GM21526 (cell line): ENCODE results near the gene FGG.

Experiments
- ATAC-seq: cut with Tn5 transposase; IDR thresholded peaks from one replicate; pipeline ENCODE4 v1.9.1; 2021; ENCODE audit warnings: moderate library complexity; ENCODE audit not compliant: unreplicated experiment, low FRiP score

FGG gene

DNA sequence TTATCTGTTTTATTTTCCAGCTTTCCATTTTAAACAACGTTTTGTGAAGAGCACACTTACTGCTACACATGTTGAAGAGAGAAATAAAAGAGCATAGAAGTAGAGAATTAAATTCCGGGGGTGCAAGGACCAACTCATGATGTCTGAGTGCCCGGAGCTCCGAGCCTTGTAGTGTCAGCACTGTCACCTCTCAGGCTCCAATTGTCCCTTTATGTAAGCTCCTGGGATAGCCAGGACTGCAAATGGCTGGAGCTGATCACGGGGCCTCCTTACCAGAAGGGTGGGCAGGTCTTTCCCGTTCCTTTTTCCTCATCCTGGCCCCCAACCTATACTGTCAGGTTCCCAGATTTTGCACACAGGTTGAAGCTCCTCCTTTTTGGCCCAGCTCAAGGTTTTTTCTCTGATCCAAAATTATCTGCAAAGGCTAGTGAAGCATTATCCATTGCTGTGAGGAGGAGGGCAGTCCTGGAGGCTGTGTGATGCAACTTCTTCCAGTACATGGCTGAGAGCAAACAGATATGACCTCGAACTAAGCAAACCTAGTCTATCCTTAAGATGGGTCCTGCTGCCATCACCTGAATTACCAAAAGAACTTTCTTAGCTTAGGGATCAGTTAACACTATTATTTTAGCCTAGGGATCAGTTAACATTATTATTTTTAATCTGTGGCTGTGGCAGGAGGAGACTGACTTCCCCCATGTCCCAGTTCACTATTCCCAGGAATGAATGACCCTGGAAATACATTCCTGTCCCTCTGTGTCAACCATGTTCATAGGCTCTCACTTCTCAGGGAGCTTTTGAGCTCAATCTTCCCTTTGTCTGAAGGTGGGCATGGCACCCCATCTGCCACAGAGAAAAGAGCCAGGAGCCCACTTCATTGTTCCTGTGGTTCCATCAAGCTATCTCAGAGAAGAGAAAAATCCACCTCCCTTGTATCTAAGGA, at the start of gene FGG:
Gene FGG (minus strand): TSS at position 185 of the 943 bp plus-strand sequence. CDS start 47 bp downstream, at position 138.
- ATAC-seq: no peak

DNA sequence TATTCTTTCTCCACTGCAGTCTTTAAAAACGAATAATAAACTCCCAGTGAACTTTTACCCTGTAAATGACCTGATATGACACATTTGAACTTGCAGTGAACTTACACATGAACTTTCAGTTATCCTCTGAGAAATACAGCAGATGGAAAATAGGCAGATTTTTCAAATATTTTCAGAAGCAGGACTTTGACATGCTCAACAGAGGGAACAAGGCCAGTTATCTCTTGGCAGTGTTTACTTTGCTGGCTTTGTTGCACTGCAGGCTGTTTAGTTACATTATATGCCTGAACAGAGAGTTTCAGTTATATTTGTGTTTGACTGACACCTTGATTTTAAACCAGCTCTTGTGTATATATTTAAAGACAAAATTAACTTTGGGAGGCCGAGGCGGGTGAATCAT, 47.6 kb upstream of the FGG start:
- no peak for ATAC-seq

DNA sequence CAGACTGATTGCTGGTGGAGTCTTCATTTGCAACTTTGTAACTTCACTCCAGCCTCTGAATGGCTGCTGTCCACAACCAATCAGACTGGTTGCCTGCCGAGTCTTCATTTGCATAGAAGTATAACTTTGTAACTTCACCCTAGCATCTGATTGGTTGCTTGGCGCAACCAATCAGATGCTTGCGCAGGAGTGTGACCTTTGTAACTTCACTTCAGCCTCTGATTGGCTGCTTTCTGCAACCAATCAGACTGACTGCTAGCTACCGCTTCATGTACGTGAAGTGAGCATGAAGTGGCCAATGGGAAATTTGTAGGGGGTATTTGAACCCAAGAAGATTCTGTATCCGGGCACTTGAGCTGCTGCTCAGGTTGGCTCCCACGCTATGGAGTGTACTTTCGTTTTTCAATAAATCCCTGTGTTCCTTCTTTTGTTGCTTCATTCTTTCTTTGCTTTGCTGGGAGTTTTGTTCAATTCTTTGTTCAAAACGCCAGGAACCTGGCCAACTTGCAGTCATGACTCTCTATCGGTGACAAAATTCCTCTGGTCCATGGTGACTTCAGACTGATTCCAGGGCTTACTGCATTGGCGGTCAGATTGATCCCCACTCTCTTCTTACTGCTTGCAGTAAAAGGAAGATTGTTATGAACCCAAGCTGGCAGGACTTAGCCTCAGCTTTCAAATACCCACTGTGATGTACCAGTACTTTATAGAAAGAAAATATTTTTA, 46.4 kb upstream of the FGG start:
- no peak for ATAC-seq

DNA sequence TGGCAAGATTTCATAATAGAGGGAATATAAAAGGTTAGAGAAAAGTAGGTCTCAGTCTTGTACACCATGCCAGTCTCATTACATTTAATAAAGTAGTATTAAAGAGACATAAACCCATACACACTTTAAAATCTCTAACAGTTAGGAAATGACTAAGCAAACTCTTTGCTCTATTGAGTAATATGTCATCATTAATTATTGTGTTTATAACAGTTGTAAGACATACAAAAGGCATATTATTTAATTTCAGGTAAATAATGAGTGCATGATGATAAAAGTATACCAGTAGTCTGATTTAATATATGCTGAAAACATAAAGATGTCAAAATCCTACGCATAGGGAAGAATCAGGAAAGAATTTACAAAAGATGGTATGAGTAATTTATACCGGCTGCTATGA, 31.0 kb upstream of the FGG start:
- no peak for ATAC-seq

DNA sequence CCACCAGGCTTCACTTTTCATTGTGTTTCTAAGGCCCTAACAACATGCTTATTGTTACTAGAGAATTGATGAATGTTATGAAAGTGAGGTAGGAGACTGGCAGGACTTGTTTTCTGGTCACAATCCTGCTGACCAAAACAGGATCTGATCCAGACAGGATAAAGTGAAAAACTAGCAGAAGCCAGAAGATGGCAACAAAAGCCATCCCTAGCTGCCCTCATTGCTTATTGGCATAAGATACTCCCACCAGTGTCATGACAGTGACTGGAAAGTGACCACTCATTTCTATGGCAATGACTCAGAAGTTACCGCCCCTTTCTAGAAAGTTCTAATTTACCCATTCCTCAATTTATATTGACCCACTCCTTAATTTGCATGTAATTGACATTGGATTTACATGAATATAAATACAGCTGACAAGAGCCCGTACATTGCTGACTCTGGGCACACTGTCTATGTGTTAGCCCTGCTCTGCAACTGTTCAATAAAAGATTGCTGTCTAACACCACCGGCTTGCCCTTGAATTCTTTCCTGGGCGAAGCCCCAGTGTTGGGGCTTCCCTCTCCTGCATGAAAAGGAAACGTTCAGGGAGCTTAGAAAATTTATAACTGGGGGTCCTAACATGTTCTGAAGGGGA, 30.0 kb upstream of the FGG start:
- no peak for ATAC-seq

DNA sequence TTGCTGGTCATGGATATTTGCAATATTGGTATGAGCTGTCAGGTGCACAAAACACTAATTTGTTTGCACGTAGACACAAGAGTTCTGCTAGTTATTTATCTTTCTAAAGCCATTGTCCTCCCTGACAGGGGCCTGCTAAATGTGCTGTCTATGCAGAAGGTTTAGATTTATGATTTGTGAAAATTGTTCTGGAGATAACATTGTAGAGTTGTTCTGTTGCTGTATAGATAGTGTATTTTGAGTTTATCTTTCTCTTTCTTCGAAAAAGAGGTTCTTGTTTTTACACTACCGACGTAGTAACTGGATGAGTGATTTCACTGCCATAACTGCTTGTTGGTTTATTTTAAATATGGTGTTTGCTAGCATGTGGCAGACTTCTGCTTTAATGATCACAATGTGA, 28.5 kb upstream of the FGG start:
- no peak for ATAC-seq

DNA sequence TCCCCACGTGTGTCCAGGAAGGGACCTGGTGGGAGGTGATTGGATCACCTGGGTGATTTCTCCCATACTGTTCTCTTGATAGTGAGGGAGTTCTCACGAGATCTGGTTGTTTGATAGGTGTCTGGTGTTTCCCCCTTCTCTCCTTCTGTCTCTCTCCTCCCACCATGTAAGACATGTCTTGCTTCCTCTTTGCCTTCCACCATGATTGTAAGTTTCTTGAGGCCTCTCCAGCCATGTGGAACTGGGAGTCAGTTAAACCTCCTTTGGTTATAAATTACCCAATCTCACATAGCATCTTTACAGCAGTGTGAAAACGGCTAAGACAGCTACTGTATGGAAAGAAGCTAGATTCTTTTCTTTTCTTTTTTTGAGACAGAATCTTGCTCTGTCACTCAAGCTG, 21.6 kb upstream of the FGG start:
- no peak for ATAC-seq

DNA sequence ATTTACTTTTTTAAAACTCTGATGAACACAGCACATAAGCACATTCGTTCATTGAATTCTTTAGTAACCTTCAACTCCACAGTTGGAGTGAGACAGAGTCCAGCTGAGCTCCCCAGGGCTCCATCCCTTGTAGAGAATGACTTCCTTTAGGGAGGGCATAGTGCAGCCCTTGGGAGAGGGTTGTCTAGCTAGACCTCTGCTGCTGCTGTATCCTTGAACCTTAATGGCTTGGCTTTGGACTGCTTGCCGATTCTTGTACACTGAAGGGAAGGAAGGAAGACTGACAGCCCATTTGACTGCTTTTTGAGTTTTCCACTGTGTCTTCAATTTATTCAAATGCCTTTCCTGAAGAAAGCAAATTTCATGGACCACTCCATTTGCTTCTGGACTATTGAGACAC, 19.4 kb upstream of the FGG start:
- no peak for ATAC-seq

DNA sequence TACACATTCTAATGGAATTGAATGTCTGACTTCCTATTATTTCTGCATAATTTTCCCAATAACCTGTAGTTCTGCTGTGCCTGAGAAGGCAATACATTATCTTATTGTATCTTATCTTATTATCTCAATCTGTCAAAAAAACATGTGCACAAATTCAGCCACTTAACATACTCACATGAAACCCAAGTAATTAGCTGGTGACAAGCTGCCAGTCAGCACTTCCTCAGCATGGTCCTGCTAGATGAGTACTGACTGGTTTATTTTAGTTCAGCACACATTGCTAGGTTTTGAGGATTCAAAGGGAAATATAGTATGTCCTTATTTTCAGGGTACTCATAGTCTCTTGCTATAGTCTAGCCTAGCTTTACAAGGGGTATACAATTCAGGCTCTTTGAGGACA, 17.9 kb upstream of the FGG start:
- no peak for ATAC-seq

DNA sequence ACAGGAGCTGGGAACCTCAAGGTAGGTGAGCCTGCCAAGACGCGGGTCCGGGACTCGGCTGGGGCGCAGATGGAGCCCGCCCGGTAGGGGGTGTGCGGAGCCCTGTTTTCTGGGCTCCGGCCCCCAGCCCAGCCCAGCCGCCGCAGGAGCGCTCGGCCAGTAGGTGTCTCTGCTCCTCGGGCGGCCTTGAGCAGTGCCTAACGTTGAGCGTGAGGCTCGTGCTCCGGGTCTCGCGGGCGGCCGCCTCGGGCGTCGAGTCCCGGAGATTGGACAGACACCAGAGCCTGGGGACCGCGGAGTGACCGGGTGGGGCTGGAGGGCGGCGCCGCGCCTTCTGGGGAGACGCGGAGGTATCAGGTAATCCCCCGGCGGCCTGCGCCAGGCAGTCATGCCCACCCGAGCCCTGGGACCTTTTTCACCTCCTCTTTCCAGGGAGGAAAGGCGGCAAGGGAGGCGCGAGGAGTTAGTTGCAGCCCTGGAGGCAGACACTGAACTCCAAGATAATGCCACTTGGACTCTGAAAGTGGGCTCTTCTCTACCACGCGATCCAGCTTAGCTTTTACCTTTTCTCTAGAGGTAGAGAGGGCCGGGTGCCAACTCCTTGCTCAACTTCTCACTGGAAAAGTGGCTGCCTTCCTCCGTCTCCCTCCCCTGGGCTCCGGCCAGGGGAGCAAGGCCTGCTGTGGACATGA, 14.5 kb upstream of the FGG start:
- peak; percentile 89 for ATAC-seq

DNA sequence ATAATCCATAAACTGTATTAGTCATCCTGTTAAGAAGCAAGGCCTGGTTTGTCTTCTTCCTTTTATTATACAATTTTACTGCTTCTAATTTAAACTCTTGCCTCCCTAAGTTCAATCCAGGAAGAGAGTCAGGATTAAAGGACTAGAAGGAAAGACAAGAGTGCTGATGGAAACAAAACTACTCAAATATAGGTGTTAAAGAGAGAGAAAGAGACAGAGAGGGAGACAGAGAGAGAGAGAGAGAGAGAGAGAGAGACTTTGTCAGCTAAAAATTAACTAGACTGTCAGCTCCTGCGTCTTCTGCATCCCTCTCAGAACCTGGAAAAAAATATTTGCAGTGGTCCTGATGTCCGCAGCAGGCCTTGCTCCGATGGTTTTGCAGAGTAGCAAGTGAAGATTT, 13.5 kb upstream of the FGG start:
- no peak for ATAC-seq

DNA sequence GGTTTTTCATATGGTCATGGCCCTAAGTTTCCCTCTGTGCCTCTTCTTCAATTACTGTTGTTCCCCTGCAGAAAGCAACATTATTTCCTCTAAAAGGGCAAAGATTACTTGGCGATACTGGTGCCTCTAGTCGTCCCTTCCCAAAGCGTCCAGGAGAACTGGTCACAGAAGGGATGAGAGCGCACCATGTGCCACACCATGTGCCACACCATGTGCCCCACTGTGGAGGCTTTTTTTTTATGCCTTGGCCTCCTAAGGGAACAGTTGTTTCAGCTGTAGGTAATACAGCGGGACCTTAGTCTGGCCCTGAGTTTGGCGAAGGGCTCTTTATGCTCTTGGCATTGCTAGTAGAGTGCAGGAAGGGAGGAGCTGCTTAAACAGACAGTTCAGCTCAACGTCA, 11.5 kb upstream of the FGG start:
- no peak for ATAC-seq

DNA sequence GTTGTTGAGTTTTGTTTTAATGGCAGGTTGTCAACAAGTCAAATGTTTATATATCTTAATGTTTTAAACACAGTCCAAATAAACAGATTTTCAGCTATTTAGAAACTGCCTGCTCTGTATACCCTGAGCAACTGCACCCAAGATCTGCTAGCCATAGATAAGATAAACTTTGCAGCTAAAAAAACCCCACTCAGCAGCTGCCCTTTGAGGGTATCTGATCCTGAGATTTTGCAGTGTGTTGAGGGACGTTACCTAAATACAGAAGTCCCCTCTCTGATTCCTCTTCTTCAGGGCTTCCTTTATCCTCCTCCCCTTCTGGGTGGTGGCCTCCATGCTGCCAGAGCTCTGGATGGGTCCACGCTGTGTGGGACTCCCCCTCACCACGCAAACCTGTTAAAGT, 11.0 kb upstream of the FGG start:
- ATAC-seq: no peak

DNA sequence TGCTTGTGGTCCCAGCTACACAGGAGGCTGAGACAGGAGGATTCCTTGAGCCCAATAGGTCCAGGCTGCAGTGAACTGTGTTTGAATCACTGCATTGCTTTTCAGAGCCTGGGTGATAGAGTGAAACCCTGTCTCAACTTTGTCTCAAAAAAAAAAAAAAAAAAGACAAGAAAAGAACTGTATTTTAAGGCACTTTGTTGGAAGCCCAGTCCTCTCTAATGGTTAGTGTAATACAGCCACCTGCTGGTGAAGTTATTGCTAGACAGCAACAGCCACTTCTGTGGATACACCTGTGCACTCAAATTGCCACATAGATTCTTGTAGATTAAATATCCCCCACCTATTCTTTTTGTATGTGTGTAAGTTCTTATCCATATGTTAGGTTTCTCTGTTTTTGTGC, 10.1 kb upstream of the FGG start:
- peak; percentile 60 for ATAC-seq

DNA sequence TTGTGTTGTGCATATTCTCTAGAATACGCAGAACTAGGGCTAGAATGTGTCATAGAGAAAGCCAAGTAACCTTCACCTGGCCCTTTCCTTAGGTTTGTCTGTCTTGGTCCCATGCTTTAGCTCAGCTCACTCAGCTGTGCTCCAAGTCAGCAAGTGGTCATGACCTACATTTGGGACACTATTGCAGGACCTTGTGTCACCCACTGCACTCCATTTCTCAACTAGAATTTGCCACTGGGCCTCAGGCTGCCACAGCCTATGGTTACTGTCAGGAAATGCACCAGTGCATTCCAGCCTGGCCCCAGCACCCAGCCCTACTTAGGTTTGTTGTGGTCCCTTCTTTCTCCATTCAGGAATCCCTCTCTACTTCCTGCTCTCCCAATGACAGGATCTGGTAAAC, 7.7 kb upstream of the FGG start:
- ATAC-seq: no peak

DNA sequence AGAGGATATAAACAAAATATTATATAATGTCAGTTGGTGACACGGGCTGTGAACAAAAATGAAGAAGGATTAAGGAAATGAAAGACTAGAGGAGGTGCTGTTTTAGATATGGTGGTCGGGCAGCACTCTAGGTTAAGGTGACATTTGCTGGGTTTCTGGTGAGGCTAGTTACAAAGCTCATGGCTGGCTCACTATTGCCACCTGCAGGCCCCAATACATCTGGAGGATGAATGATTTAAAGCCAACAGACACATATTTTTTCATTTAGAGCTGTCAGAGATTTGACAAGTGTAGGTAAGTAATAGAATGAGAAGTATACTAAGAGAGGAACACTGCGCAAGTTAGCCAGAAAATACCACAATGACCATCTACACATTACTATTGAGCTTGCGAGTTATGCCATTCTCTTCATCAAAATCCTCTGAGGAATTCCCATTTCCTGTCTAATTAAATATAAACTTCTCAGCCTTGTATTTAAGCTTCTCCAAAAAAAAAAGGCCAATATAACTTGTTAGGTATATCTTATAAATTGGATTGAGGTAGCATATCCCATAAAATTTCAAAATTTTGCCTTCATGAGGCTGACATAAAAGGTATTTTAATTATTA, 6.4 kb upstream of the FGG start:
- peak; percentile 81 for ATAC-seq

DNA sequence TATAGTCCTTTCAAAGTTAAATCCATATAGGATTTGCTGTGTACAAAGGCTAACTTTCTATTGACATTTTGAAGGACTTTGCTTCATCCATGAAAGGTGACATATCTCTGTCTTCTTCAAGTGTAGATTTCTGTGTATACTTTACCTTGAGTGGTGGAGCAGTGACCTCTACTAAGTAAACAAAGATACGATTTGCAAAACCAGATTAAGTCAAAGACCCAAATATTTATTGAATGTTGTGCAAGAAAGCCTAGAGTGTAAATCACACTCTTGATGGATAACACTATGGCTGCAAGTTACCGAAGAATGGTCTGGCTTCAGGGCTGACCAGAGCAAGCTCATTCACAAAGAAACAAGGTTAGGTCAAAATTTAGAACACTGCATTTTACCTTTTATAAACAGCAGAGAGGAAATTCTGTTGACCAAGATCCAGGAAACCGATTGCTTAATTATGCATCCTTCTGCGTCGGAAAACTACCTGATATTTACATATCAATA, 5.4 kb upstream of the FGG start:
- ATAC-seq: no peak

DNA sequence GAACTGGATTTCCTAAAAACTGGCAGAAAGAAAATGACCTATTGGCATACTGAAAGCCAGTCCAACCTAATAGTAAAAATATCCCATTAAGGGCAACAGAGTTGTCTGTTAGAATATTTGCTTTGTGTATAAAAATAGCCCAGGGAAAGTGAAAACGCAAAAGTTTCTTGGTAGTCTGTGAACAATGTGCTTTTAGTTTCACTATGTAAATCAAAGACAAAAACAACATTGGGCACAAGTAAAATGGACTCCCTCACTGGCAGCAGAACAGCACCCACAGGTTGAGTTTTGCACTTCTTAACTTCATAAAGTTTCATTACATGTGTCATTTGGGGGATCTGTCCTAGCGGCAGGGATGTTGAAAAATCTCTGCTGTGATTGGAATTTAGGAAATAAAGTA, 4.3 kb upstream of the FGG start:
- peak; percentile 93 for ATAC-seq

DNA sequence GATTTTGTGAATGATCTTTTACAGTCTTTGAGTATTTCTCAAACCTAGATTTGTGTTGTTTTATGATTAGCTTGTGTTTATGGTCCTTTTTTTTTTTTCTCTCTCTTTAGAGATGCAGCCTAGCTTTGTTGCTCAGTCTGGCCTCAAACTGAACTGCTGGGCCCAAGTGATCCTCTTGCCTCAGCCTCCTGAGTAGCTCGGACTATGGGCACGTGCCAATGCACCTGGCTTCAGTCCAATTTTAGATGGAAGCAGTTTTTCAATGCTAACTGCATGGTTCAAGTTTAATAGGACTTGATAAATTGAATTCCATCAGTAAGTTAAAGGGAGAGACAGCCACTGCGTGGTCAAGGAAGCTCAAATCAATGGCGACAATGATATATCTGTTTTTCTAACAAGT, 3.8 kb upstream of the FGG start:
- ATAC-seq: no peak

DNA sequence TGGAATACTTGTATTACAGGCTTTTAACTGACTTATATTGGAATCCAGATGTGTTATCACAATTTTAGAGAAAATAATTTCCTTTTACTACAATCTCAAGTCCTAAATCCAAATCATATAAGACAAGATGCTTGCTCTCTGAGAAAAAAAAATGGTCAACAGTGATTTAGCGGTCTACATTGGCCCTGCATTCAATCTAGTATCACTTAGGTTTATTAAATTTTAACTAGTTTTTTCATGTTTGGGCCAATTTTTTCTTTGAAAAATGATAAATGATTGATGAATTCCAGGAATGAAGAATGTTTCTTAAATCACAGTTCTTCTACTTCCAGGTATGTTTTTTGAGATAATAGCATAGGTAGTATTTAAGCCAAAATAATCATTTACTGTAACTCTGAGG, 2.8 kb upstream of the FGG start:
- no peak for ATAC-seq
